HG03378 (cell line): ENCODE results near the gene NUTM1.
"Not testable (repeated sequence)": the region's sequence is repeated elsewhere in the genome, so short reads cannot be mapped to it uniquely, and the experiment has no call there.

Experiments used
- ATAC-seq: cut with Tn5 transposase; IDR thresholded peaks from one replicate; pipeline ENCODE4 v1.9.1; 2021; ENCODE audit warnings: mild to moderate bottlenecking, moderate library complexity; ENCODE audit not compliant: unreplicated experiment

NUTM1 gene

GRCh38 chr15:34336231-34336990, 6.7 kb upstream of the NUTM1 start:
- no peak for ATAC-seq

- ATAC-seq, result no peak
Measured at GRCh38 chr15:34336991-34337556, 6.0 kb upstream of the NUTM1 start.

DNA sequence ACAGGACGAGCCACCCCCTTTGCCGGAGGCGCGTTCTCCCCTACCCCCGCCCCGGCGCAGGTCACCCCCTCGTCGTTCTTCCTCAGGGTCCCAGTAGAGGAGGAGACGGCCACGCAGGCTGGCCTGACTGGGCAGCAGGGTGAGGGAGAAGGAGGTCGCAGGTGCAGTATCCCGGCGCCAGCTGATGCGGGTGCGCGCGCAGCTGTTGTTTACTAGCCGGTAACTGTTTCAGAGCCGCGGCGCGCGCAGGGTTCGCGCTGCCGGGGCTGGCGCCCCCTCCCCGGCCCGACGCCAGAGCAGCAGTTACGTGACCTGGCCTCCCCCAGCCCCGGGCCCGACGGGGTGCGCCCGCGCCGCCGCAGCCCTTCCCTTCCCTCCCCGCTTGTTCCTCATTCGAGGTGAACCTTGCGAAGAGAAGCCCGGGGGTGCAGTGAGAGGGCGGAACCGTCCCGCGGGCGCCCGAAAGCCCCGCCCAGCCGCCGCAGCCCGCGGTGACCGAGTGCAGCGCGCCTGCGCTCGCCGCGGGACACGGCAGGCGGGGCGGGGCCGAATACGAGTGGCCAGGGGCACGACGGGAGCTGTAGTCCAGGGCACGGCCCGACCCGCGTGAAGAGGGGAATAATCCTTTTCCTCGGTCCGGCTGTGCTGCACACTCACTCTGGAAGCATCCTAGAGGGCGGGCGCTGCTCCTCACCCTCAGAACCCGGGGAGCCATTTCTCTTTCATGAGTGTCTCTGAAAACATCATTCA, 5.4 kb upstream of the NUTM1 start, which contains the start of gene SLC12A6:
Gene SLC12A6 (minus strand): TSS at position 225 of the 750 bp plus-strand sequence. CDS start 1,101 bp downstream, outside the sequence.
- peak; percentile 34 for ATAC-seq

DNA sequence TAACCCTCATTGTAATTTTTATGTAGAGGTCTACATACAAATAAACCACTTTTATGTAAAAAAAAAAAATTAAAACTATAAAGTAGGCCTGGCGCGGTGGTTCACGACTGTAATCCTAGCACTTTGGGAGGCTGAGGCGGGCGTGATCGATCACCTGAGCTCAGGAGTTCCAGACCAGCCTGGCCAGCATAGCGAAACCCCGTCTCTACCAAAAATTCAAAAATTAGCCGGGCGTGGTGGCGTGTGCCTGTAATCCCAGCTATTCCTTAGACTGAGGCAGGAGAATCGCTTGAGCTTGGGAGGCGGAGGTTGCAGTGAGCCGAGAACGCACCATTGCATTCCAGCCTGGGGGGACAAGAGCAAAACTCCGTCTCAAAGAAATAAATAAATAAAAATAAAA, 4.8 kb upstream of the NUTM1 start:
- no peak for ATAC-seq

DNA sequence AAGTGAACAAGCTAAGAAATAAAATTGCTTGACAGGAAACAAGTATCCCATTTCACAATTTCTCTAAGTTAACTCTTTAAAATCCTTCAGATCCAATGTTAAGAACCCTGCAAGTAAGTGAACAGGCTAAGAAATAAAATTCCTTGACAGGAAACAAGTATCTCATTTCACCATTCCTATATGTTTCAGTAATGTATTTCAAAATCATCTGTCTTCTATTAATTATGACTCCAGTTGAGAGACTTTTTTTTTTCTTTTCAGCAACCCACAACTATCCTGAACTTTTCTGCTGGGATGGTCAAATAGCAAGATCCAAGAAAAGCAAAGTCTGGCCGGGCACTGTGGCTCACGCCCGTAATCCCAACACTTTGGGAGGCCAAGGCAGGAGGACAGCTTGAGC, 3.2 kb upstream of the NUTM1 start:
- no peak for ATAC-seq

- ATAC-seq, result no peak
Measured at GRCh38 chr15:34341381-34342212, 1.5 kb upstream of the NUTM1 start.

GRCh38 chr15:34342213-34342736, 840 bp upstream of the NUTM1 start:
- ATAC-seq, result not testable (repeated sequence)

DNA sequence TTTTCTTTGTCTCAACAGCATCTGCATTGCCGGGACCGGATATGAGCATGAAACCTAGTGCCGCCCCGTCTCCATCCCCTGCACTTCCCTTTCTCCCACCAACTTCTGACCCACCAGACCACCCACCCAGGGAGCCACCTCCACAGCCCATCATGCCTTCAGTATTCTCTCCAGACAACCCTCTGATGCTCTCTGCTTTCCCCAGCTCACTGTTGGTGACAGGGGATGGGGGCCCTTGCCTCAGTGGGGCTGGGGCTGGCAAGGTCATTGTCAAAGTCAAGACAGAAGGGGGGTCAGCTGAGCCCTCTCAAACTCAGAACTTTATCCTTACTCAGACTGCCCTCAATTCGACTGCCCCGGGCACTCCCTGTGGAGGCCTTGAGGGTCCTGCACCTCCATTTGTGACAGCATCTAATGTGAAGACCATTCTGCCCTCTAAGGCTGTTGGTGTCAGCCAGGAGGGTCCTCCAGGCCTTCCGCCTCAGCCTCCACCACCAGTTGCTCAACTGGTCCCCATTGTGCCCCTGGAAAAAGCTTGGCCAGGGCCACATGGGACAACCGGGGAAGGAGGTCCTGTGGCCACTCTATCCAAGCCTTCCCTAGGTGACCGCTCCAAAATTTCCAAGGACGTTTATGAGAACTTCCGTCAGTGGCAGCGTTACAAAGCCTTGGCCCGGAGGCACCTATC, 5.0 kb downstream of the NUTM1 start:
- no peak for ATAC-seq

GRCh38 chr15:34348735-34349300, 5.7 kb downstream of the NUTM1 start:
- no peak for ATAC-seq

- ATAC-seq, result no peak
Measured at GRCh38 chr15:34349769-34350168, 6.7 kb downstream of the NUTM1 start.

DNA sequence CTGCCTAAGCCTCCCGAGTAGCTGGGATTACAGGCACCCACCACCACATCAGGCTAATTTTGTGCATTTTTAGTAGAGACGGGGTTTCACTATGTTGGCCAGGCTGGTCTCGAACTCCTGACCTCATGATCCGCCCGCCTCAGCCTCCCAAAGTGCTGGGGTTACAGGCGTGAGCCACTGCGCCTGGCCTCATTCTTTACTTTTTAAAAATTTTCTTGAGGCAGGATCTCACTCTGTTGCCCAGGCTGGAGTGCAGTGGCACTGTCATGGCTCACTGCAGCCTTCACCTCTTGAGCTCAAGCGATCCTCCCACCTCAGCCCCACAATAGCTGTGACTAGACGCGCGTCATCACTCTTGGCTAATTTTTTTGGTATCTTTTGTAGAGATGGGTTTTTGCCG, 9.9 kb downstream of the NUTM1 start:
- not testable (repeated sequence) for ATAC-seq

- ATAC-seq, result no peak
Measured at GRCh38 chr15:34353627-34354026, 10.5 kb downstream of the NUTM1 start.

- ATAC-seq, result no peak
Measured at GRCh38 chr15:34354286-34354685, 11.2 kb downstream of the NUTM1 start.

- no peak for ATAC-seq
Measured at GRCh38 chr15:34355241-34355640, 12.1 kb downstream of the NUTM1 start.

DNA sequence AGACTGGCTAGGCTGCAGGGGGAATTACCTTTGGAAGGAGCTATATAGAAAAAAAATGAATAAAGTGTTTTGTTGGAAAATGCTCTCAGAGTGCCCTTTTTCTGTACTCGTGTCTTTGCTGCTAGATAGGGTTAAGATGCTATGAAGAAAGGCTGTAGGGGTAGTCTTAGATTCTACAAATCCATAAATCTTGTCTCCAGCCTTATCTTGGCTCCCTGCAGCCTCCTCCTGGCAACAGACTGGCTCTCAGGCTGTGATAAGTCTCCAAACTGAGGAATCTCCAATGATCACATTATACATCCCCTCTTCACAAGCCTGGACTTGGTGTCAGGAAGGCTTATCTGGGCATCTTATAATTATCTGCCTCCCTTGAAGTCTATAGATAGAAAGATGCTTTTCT, 14.5 kb downstream of the NUTM1 start:
- ATAC-seq, result no peak

- no peak for ATAC-seq
Measured at GRCh38 chr15:34358367-34358766, 15.3 kb downstream of the NUTM1 start.

GRCh38 chr15:34358948-34359347, 15.8 kb downstream of the NUTM1 start:
- no peak for ATAC-seq

- no peak for ATAC-seq
Measured at GRCh38 chr15:34359416-34359815, 16.3 kb downstream of the NUTM1 start.

DNA sequence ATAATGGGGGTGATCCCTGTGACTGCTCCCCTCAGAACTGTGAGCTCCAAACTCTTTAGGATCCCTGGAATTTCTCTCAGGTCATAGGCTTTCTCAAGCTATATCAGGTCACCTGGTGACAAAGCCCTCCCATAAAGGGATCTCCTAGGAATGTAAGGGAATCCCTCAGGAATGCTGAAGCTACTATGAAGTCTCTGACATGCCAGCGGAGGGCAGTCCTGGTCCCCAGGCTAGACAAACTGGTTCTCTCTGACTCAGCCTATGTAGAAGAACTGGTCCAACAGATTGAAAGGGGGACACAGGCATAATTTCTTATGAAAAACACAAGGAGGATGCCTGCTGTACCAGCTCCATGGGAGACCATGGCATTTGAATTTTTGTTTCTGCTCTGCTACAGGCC, 17.2 kb downstream of the NUTM1 start:
- no peak for ATAC-seq

DNA sequence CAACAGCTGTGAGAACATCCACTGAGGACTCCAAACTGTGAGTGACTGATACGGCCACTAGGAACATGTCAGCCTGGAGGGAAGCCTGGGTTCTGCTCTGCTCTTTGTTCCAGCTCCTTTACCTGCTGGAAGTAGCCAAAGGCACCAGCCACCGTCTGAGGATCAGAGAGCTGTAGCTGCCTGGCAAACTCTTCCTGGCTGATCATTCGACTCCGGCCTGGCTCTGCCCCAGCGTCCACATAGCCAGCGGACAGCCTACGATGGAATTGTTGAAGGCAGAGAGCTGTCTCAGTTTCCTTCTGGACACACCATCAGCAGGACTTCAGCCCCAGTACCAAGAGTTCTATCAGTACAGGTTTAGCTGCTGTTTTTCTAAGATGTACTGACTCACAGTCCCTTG, 18.2 kb downstream of the NUTM1 start:
- ATAC-seq, result no peak
